ENCODE measurements around the gene ST3GAL2.
A peak's percentile ranks its signal among the peaks of the same experiment; 100 is the strongest.

ST3GAL2 gene

GRCh38 chr16:70432723-70433457 lies 6.0 kb downstream of the ST3GAL2 start:
- DNase-seq (ENCODE audit: extremely low read depth, low read depth): no peak
- TF ChIP-seq, protein P1, sequence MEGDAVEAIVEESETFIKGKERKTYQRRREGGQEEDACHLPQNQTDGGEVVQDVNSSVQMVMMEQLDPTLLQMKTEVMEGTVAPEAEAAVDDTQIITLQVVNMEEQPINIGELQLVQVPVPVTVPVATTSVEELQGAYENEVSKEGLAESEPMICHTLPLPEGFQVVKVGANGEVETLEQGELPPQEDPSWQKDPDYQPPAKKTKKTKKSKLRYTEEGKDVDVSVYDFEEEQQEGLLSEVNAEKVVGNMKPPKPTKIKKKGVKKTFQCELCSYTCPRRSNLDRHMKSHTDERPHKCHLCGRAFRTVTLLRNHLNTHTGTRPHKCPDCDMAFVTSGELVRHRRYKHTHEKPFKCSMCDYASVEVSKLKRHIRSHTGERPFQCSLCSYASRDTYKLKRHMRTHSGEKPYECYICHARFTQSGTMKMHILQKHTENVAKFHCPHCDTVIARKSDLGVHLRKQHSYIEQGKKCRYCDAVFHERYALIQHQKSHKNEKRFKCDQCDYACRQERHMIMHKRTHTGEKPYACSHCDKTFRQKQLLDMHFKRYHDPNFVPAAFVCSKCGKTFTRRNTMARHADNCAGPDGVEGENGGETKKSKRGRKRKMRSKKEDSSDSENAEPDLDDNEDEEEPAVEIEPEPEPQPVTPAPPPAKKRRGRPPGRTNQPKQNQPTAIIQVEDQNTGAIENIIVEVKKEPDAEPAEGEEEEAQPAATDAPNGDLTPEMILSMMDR (IDR thresholded peaks at IDR 0.05; ENCODE audit: low read depth, low read length): no peak

GRCh38 chr16:70432356-70432722 lies 6.6 kb downstream of the ST3GAL2 start:
- TF ChIP-seq, protein P1 (IDR thresholded peaks at IDR 0.05; ENCODE audit: low read depth, low read length): no peak
- no peak for DNase-seq (ENCODE audit: extremely low read depth, low read depth)

DNA sequence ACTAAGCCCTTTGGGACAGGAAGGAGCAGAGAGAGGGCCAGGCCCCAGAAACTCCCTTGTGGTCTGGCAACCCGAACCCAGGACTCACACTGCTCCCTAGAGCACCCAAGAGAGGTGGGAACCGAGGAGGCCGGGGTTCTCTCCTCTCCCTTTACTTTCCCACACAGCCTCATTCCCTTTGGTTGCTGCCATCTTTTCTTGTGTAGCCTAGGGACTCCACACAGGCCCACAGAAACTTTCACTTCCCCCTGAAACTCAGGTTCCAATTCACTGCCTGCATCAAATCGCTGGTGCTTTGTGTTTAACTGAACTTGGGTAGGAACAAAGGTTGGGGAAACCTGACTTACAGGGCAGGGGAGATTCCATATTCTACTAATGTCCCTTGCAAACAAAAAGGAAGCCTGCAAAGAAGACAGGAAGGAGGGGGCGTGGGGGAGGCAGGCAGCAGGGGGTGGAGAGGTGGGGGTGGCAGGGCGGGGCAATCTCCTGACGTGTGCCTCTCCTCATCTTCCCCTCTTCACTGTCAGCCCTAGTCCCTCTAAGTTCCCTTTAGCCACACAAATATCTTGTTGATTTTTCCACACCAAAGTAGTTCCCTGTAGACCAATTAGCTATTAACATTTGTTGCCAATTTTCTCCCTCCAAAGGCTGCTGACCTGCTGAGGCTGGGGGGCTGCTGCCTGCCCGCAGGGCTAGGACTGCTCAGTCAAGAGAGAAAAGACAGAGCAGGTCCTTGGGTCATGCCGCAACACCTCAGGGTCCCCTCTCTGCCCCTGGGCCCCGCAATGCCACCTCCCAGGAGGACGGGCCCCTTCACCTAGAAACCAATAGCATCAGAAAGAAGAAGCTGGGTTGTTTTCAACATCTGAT lies 8.0 kb downstream of the ST3GAL2 start:
- DNase-seq (ENCODE audit: extremely low read depth, low read depth): no peak

DNA sequence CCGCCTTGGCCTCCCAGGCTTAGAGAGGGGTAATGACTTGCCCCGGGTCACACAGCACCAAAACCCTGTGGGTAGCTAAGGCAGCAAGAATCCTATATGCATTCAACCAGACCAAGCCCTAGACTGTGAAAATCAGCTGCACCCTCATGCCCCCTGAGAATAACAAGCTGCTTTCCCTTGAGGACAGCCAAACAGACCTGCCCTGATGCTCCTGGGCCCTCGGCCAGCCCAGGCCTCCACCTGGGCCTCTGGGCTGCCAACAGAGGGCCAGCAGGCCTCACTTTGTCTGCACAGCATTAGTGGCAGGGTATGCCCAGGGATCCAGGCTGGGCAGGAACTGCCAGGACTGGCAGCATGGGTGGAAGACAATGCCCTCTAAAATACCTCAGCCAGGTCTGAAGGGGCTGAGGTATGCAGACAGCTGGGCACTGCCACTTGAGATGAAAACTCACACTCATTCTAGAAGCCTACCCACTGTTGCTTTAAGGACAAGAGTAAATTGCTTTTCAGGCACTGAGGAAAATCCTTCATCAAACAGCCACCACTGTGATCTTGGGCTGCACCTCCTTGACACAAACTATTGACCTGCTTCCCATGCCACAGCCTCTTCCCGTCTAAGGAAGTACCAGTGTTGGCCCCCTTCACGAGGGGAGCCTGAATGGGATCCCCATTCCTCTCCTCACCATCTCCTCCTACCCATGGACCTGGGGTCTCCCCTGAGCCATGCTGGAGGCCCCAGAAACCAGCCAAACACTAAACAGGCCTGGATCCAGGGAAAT lies 8.8 kb downstream of the ST3GAL2 start:
- DNase-seq (ENCODE audit: extremely low read depth, low read depth): no peak
- TF ChIP-seq, protein P1 (IDR thresholded peaks at IDR 0.05; ENCODE audit: low read depth, low read length): no peak

More for the DNA sequence above, 8.0 kb downstream of the ST3GAL2 start:
- TF ChIP-seq, protein P1 (IDR thresholded peaks at IDR 0.05; ENCODE audit: low read depth, low read length): no peak

DNA sequence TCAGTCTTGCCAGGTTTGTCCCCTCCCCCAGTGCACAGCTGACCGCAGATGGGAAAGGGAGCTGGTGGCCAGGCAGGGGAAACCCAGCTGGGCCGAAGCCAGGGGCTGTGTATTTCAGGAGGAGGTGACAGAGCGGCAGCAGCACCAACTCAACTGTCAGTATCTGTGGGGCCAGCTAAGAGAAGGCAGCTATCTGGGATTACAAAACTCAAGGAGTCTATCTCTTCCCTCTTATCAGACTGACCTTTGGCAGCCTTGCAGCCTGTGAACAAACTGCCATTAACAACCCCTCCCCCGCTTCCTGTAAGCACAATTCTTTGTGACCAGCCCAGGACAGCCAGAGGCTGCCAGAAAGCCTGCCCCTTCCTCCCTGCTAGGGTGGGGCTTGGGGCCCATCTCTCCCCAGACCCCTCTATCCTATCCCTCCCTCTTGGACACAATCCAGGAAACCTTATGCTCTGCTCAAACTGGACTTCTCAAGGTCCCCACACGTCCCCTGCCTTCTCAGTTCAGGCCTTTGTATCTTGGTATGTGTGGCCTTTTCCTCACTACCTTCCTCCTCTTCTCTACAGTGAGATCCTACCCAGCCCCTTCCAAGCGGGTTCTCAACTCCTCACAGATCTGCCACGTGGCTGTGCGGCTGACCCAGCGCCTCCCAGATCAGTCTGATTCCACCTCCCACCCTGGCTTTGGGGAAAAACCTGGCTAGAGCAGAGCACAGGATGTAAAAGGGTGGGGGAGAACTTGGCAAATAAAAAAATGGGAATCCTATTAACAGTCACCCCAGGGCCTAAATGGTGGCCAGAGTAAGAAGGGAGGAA lies 10.5 kb downstream of the ST3GAL2 start:
- TF ChIP-seq, protein P1 (IDR thresholded peaks at IDR 0.05; ENCODE audit: low read depth, low read length): no peak
- DNase-seq (ENCODE audit: extremely low read depth, low read depth): peak; percentile 81

- TF ChIP-seq, protein P1 (IDR thresholded peaks at IDR 0.05; ENCODE audit: low read depth, low read length): no peak
- no peak for DNase-seq (ENCODE audit: extremely low read depth, low read depth)
These were observed 11.1 kb downstream of the ST3GAL2 start for GRCh38 chr16:70427786-70428177.

Measured in AG09319 (cell line).